H9 (cell line): ENCODE data around the gene YIPF1. TPM values are rescaled to one million over a fixed set of nuclear protein-coding genes. Genes with fewer than 3 reads are reported as not detected.

Experiments used
- DNase-seq: peaks from one replicate; pipeline ENCODE4 v3.0.0-alpha.2; 2017
- H2AFZ ChIP-seq: one replicate; pipeline ENCODE4 v1.6.1; 2013; ENCODE audit warnings: mild to moderate bottlenecking, low read length, control low read depth, moderate library complexity
- H2AK5ac ChIP-seq: 2 replicates; pipeline ENCODE4 v1.6.1; 2013; ENCODE audit warnings: low read length, control low read depth, mixed read lengths; ENCODE audit not compliant: insufficient read length
- H2BK120ac ChIP-seq: one replicate; pipeline ENCODE4 v1.6.1; 2013; ENCODE audit warnings: low read depth, mild to moderate bottlenecking, low read length, control low read depth, inconsistent platforms; ENCODE audit not compliant: poor library complexity, severe bottlenecking
- H2BK12ac ChIP-seq: 2 replicates; pipeline ENCODE4 v1.6.1; 2013; ENCODE audit warnings: low read length, control low read depth, mixed read lengths, low read depth; ENCODE audit not compliant: insufficient read length
- H2BK15ac ChIP-seq: 2 replicates; pipeline ENCODE4 v1.6.1; 2013; ENCODE audit warnings: low read depth, low read length, control low read depth
- H2BK20ac ChIP-seq: one replicate; pipeline ENCODE4 v1.6.1; 2013; ENCODE audit warnings: low read depth, mild to moderate bottlenecking, low read length, control low read depth, inconsistent platforms; ENCODE audit not compliant: poor library complexity, severe bottlenecking
- H2BK5ac ChIP-seq: 2 replicates; pipeline ENCODE4 v1.6.1; 2013; ENCODE audit warnings: low read length, control low read depth, mixed read lengths; ENCODE audit not compliant: insufficient read length
- H3K14ac ChIP-seq: 2 replicates; pipeline ENCODE4 v1.6.1; 2013; ENCODE audit warnings: low read length, control low read depth; ENCODE audit not compliant: insufficient read depth
- H3K18ac ChIP-seq: 2 replicates; pipeline ENCODE4 v1.6.1; 2013; ENCODE audit warnings: low read depth, mild to moderate bottlenecking, mixed read lengths, low read length, control low read depth; ENCODE audit not compliant: insufficient read length
- H3K23ac ChIP-seq: 2 replicates; pipeline ENCODE4 v1.6.1; 2013; ENCODE audit warnings: low read length, control low read depth, mixed read lengths, low read depth; ENCODE audit not compliant: insufficient read length
- H3K23me2 ChIP-seq: 2 replicates; pipeline ENCODE4 v1.6.1; 2013; ENCODE audit warnings: low read depth, mild to moderate bottlenecking, mixed read lengths, low read length, control low read depth; ENCODE audit not compliant: insufficient read length, poor library complexity, severe bottlenecking
- H3K27ac ChIP-seq: 2 replicates; pipeline ENCODE4 v1.5.1; 2013; ENCODE audit warnings: low read length, control low read depth, mixed read lengths, low read depth; ENCODE audit not compliant: insufficient read length
- H3K27me3 ChIP-seq: 2 replicates; pipeline ENCODE4 v1.6.1; 2013; ENCODE audit warnings: low read length, control low read depth, inconsistent platforms; ENCODE audit not compliant: insufficient read depth
- H3K4ac ChIP-seq: 2 replicates; pipeline ENCODE4 v1.6.1; 2013; ENCODE audit warnings: low read depth, mild to moderate bottlenecking, control low read depth, inconsistent platforms, low read length, moderate library complexity
- H3K4me1 ChIP-seq: 2 replicates; pipeline ENCODE4 v1.6.1; 2013; ENCODE audit warnings: low read length, control low read depth, inconsistent platforms; ENCODE audit not compliant: insufficient read depth
- H3K4me2 ChIP-seq: 2 replicates; pipeline ENCODE4 v1.6.1; 2013; ENCODE audit warnings: low read length, control low read depth, mixed read lengths; ENCODE audit not compliant: insufficient read length, insufficient read depth
- H3K56ac ChIP-seq: 2 replicates; pipeline ENCODE4 v1.6.1; 2013; ENCODE audit warnings: low read depth, mild to moderate bottlenecking, mixed read lengths, low read length, control low read depth; ENCODE audit not compliant: insufficient read length
- H3K79me1 ChIP-seq: 2 replicates; pipeline ENCODE4 v1.6.1; 2013; ENCODE audit warnings: low read depth, mild to moderate bottlenecking, moderate library complexity, low read length, control low read depth, inconsistent platforms; ENCODE audit not compliant: insufficient read depth, poor library complexity, severe bottlenecking
- H3K79me2 ChIP-seq: 2 replicates; pipeline ENCODE4 v1.6.1; 2013; ENCODE audit warnings: low read length, control low read depth, inconsistent platforms; ENCODE audit not compliant: insufficient read depth
- H3K9ac ChIP-seq: 2 replicates; pipeline ENCODE4 v1.6.1; 2013; ENCODE audit warnings: low read length, control low read depth, mixed read lengths; ENCODE audit not compliant: insufficient read length; ENCODE audit errors: extremely low read depth
- H3K9me3 ChIP-seq: one replicate; pipeline ENCODE4 v1.6.1; 2013; ENCODE audit warnings: low read depth, low read length, inconsistent platforms; ENCODE audit not compliant: control insufficient read depth
- H3T11ph ChIP-seq: one replicate; pipeline ENCODE4 v1.6.1; 2013; ENCODE audit warnings: mild to moderate bottlenecking, low read length, control low read depth, inconsistent platforms
- H4K20me1 ChIP-seq: one replicate; pipeline ENCODE4 v1.6.1; 2013; ENCODE audit not compliant: control insufficient read depth, insufficient read length, insufficient read depth
- H4K5ac ChIP-seq: 2 replicates; pipeline ENCODE4 v1.6.1; 2013; ENCODE audit warnings: low read depth, mild to moderate bottlenecking, mixed read lengths, low read length, control low read depth; ENCODE audit not compliant: insufficient read length
- H4K8ac ChIP-seq: replicated peaks from 2 replicates; pipeline ENCODE4 v1.6.1; 2013; ENCODE audit warnings: low read length, control low read depth, mixed read lengths, low read depth; ENCODE audit not compliant: insufficient read length
- H4K91ac ChIP-seq: 2 replicates; pipeline ENCODE4 v1.6.1; 2013; ENCODE audit warnings: low read depth, mild to moderate bottlenecking, moderate library complexity, mixed read lengths, low read length, control low read depth; ENCODE audit not compliant: insufficient read length
- H3K27ac Mint-ChIP-seq, 3 experiments: 2 replicates in 2 of 3; 3 replicates in 1 of 3; pipeline ENCODE4 v1.8.0; 2020 to 2021; ENCODE audit warnings: mixed read lengths in 3 of 3, mild to moderate bottlenecking in 1 of 3, moderate library complexity in 1 of 3
- H3K27me3 Mint-ChIP-seq: 2 replicates; pipeline ENCODE4 v1.8.0; 2021; ENCODE audit warnings: low read depth, mild to moderate bottlenecking, moderate library complexity, mixed read lengths
- H3K36me3 Mint-ChIP-seq, 3 experiments: 2 replicates in 2 of 3; 3 replicates in 1 of 3; pipeline ENCODE4 v1.8.0; 2020 to 2021; ENCODE audit warnings: low read depth in 3 of 3, mixed read lengths in 3 of 3; ENCODE audit not compliant: insufficient read depth in 1 of 3
- H3K4me1 Mint-ChIP-seq, 2 experiments: 2 replicates each; pipeline ENCODE4 v1.8.0; 2020; ENCODE audit warnings: mixed read lengths in 2 of 2
- H3K4me3 Mint-ChIP-seq, 2 experiments: 2 replicates in 1 of 2; 3 replicates in 1 of 2; pipeline ENCODE4 v1.8.0; 2020 to 2021; ENCODE audit warnings: mild to moderate bottlenecking in 2 of 2, mixed read lengths in 2 of 2, moderate library complexity in 1 of 2
- H3K9me3 Mint-ChIP-seq, 2 experiments: 2 replicates in 1 of 2; 3 replicates in 1 of 2; pipeline ENCODE4 v1.8.0; 2020; ENCODE audit warnings: mild to moderate bottlenecking in 2 of 2, mixed read lengths in 2 of 2, moderate library complexity in 1 of 2
- CTCF ChIP-seq: fragments of 200-600 bp; sonication (generic); conservative IDR thresholded peaks from 3 replicates; pipeline ENCODE4 v1.8.0; 2021; ENCODE audit warnings: antibody characterized with exemption, mild to moderate bottlenecking
- WGBS: extraction: QIAGEN DNeasy Blood & Tissue Kit; methylation state at CpG from one replicate; pipeline ENCODE4 v1.1.7; 2013; ENCODE audit warnings: missing lambda C conversion rate, low lambda C conversion rate, mixed read lengths; ENCODE audit not compliant: insufficient read length; ENCODE audit errors: extremely low coverage; 5-methylcytosine and 5-hydroxymethylcytosine counted together
- total RNA-seq: library from RNA; stranded (reverse); gene quantifications from 2 replicates; pipeline ENCODE4 v1.2.1, GENCODE V29; 2021

YIPF1 gene
- total RNA-seq, 1 experiment from 2014 or later = 29.1 TPM

- no peak for DNase-seq
- Histone ChIP-seq H2BK15ac (no peak overlapping the region), H3K79me2 (no peaks in the 10 kb centered on the region), H3K18ac (no peak overlapping the region), H3K23ac (no peak overlapping the region), H4K8ac (no peak overlapping the region), H3K14ac (no peak overlapping the region), H4K20me1 (no peaks in the 10 kb centered on the region), H3K27me3 (no peaks in the 10 kb centered on the region), H3K9ac (no peak overlapping the region), H3K4me2 (no peak overlapping the region), H3K79me1 (no peaks in the 10 kb centered on the region), H2AK5ac (no peak overlapping the region), H4K5ac (no peak overlapping the region), H2BK12ac (no peak overlapping the region), H3K23me2 (no peaks in the 10 kb centered on the region), H3K56ac (no peak overlapping the region), H3K4ac (no peak overlapping the region), H4K91ac (no peak overlapping the region), H3T11ph (no peak overlapping the region), H2BK20ac (no peak overlapping the region), H3K27ac (no peak overlapping the region), H2BK5ac (no peak overlapping the region), H2BK120ac (no peak overlapping the region), H3K4me1 (no peaks in the 10 kb centered on the region), H2AFZ (no peak overlapping the region), H3K9me3 (no peaks in the 10 kb centered on the region)
- Mint-ChIP-seq H3K4me3 (no peak overlapping the region), H3K36me3 (peaks cover 52 to 72% (median 70%) of the 10 kb centered on the region in 3 experiments), H3K27ac (peak overlapping the region in 2 of 3 experiments; percentile 65 to 68; a peak in 2 of 7 replicates), H3K9me3 (no peaks in the 10 kb centered on the region), H3K27me3 (no peaks in the 10 kb centered on the region), H3K4me1 (peaks cover 14 to 22% of the 10 kb centered on the region in 2 experiments)
- no CpG with 5 or more reads among the region's 2 CpGs for WGBS
- no peak for TF ChIP-seq CTCF
These were observed 79.1 kb downstream of the YIPF1 start for GRCh38 chr1:53810497-53810896.
